Ascending aorta (tissue), 2 donors: ENCODE data around the gene ZNF749. TPM values are rescaled to one million over a fixed set of nuclear protein-coding genes. Genes with fewer than 3 reads are reported as not detected.

Experiments used
- DNase-seq, 2 donors: peaks; one replicate each; pipeline ENCODE4 v3.0.0-alpha.2; 2019; ENCODE audit warnings: low spot score in 2 of 2
- H3K27ac ChIP-seq, 2 donors: fragments of 200-600 bp; sonication (generic); one replicate each; pipeline ENCODE4 v1.5.1; 2016 to 2017; ENCODE audit warnings: mild to moderate bottlenecking in 1 of 2
- H3K27me3 ChIP-seq: fragments of 200-600 bp; sonication (generic); one replicate; pipeline ENCODE4 v1.5.1; 2017
- H3K36me3 ChIP-seq, 2 donors: fragments of 200-600 bp; sonication (generic); one replicate each; pipeline ENCODE4 v1.5.1; 2016
- H3K4me1 ChIP-seq, 2 donors: fragments of 200-600 bp; sonication (generic); one replicate each; pipeline ENCODE4 v1.5.1; 2016 to 2017; ENCODE audit warnings: mild to moderate bottlenecking in 1 of 2
- H3K4me3 ChIP-seq, 2 donors: fragments of 200-600 bp; sonication (generic); one replicate each; pipeline ENCODE4 v1.5.1; 2016 to 2017; ENCODE audit warnings: mild to moderate bottlenecking in 1 of 2
- H3K9me3 ChIP-seq, 2 donors: fragments of 200-600 bp; sonication (generic); one replicate each; pipeline ENCODE4 v1.5.1; 2016
- CTCF ChIP-seq, 3 experiments: fragments of 200-600 bp in 2 of 3; fragments of 450-650 bp in 1 of 3; sonication (generic) in 2 of 3; IDR thresholded peaks; one replicate each; pipeline ENCODE4 v1.5.1; 2016 to 2019; ENCODE audit warnings: antibody characterized with exemption in 3 of 3, mild to moderate bottlenecking in 1 of 3, moderate library complexity in 1 of 3
- intact Hi-C: fragments of 100-400 bp; cut with DNase I; formaldehyde crosslinking; loops from one replicate; pipeline ENCODE4 v1.15.1; 2023
- total RNA-seq: library from RNA; depleted of rRNA; stranded (reverse); fragments of >200 nt; gene quantifications from one replicate; pipeline ENCODE4 v1.1.0, GENCODE V29; 2016

ZNF749 gene
- total RNA-seq, 1 donor from 2014 or later = 2.7 TPM

- TF ChIP-seq CTCF (IDR thresholded peaks at IDR 0.05) = no peak
- intact Hi-C loops = no loop called here
- H3K4me3 ChIP-seq = no peak overlapping the region
- H3K9me3 ChIP-seq = peaks cover 32 to 78% of the 10 kb centered on the region in 2 donors
- no peak overlapping the region for H3K27ac ChIP-seq
- H3K27me3 ChIP-seq = no peaks in the 10 kb centered on the region
- no peak for DNase-seq
- H3K4me1 ChIP-seq = no peaks in the 10 kb centered on the region
- H3K36me3 ChIP-seq = peaks cover 20 to 29% of the 10 kb centered on the region in 2 donors
Measured at GRCh38 chr19:57403737-57404563, 31.2 kb upstream of the ZNF749 start.

GRCh38 chr19:57406516-57407123 lies 28.5 kb upstream of the ZNF749 start:
- peaks cover 4 to 5% of the 10 kb centered on the region in 2 donors for H3K36me3 ChIP-seq
- no peak overlapping the region for H3K4me3 ChIP-seq
- peak in 2 of 3 experiments; percentile 16 to 30 for TF ChIP-seq CTCF (IDR thresholded peaks at IDR 0.05)
- peaks cover 21 to 52% of the 10 kb centered on the region in 2 donors for H3K9me3 ChIP-seq
- no peak overlapping the region for H3K27ac ChIP-seq
- no peaks in the 10 kb centered on the region for H3K4me1 ChIP-seq
- DNase-seq = no peak
- intact Hi-C loops = no loop called here
- H3K27me3 ChIP-seq = no peaks in the 10 kb centered on the region

- DNase-seq = peak; percentile 80 to 96
- Histone ChIP-seq H3K4me1 (no peaks in the 10 kb centered on the region), H3K4me3 (peak within 1 kb of the TSS; percentile 65 to 87), H3K27me3 (no peaks in the 10 kb centered on the region), H3K36me3 (peaks cover 30 to 35% of the 10 kb centered on the region in 2 donors), H3K27ac (peak within 1 kb of the TSS; percentile 63 to 71), H3K9me3 (peaks cover 21 to 47% of the 10 kb centered on the region in 2 donors)
- intact Hi-C loops = loop anchor here (1.0 kb wide), 3 partner anchors 21 to 48 kb away; partner anchors contain the start of genes TRAPPC2B, ZNF547 and ZNF749
- TF ChIP-seq CTCF (IDR thresholded peaks at IDR 0.05) = no peak
Measured at GRCh38 chr19:57410877-57411671, 24.1 kb upstream of the ZNF749 start, which contains the start of gene ZNF17. Gene ZNF17, plus strand, starts transcription at chr19:57411161. Its CDS starts 2,455 bp downstream, at chr19:57413616.

GRCh38 chr19:57419439-57419838 lies 15.7 kb upstream of the ZNF749 start:
- no peaks in the 10 kb centered on the region for H3K27me3 ChIP-seq
- DNase-seq = no peak
- no peak overlapping the region for H3K27ac ChIP-seq
- intact Hi-C loops = no loop called here
- H3K4me3 ChIP-seq = no peak overlapping the region
- peaks cover 80 to 100% of the 10 kb centered on the region in 2 donors for H3K9me3 ChIP-seq
- peaks cover 54 to 80% of the 10 kb centered on the region in 2 donors for H3K36me3 ChIP-seq
- no peak for TF ChIP-seq CTCF (IDR thresholded peaks at IDR 0.05)
- H3K4me1 ChIP-seq = no peaks in the 10 kb centered on the region

- no peak for TF ChIP-seq CTCF (IDR thresholded peaks at IDR 0.05)
- intact Hi-C loops = no loop called here
- no peaks in the 10 kb centered on the region for H3K4me1 ChIP-seq
- peaks cover 82 to 100% of the 10 kb centered on the region in 2 donors for H3K9me3 ChIP-seq
- no peak overlapping the region for H3K4me3 ChIP-seq
- H3K27me3 ChIP-seq = no peaks in the 10 kb centered on the region
- no peak overlapping the region for H3K27ac ChIP-seq
- DNase-seq = no peak
- peaks cover 40 to 65% of the 10 kb centered on the region in 2 donors for H3K36me3 ChIP-seq
Measured at GRCh38 chr19:57421037-57421436, 14.1 kb upstream of the ZNF749 start.
